D341Med (cell line): Measurements from ENCODE around the gene MRM3.
"Not testable (repeated sequence)": the region's sequence is repeated elsewhere in the genome, so short reads cannot be mapped to it uniquely, and the experiment has no call there.

Experiments
- DNase-seq: peaks from one replicate; pipeline ENCODE4 v3.0.0; 2012; ENCODE audit warnings: low spot score

Gene MRM3

GRCh38 chr17:797236-797840, 15.2 kb downstream of the MRM3 start:
- DNase-seq, result no peak

GRCh38 chr17:798246-798645, 16.1 kb downstream of the MRM3 start:
- DNase-seq, result no peak

GRCh38 chr17:799261-799660, 17.1 kb downstream of the MRM3 start:
- DNase-seq, result no peak

- DNase-seq, result no peak
Observed at GRCh38 chr17:800446-801242, 18.5 kb downstream of the MRM3 start.

- DNase-seq, result no peak
Observed at GRCh38 chr17:801660-802059, 19.5 kb downstream of the MRM3 start.

GRCh38 chr17:802481-802880, 20.3 kb downstream of the MRM3 start:
- DNase-seq, result no peak

- DNase-seq, result no peak
Observed at GRCh38 chr17:802901-803881, 21.0 kb downstream of the MRM3 start.

- DNase-seq, result no peak
Observed at GRCh38 chr17:804541-805435, 22.6 kb downstream of the MRM3 start.

- DNase-seq, result not testable (repeated sequence)
Observed at GRCh38 chr17:805886-806285, 23.7 kb downstream of the MRM3 start.

GRCh38 chr17:806346-806745, 24.2 kb downstream of the MRM3 start:
- DNase-seq, result no peak

- no peak for DNase-seq
Observed at GRCh38 chr17:806781-807522, 24.8 kb downstream of the MRM3 start.

GRCh38 chr17:807523-808294, 25.6 kb downstream of the MRM3 start:
- no peak for DNase-seq

- no peak for DNase-seq
Observed at GRCh38 chr17:811051-811784, 29.1 kb downstream of the MRM3 start.

GRCh38 chr17:812638-813204, 30.6 kb downstream of the MRM3 start:
- no peak for DNase-seq

GRCh38 chr17:814371-814770, 32.2 kb downstream of the MRM3 start:
- no peak for DNase-seq

- DNase-seq, result no peak
Observed at GRCh38 chr17:819251-819650, 37.1 kb downstream of the MRM3 start.

GRCh38 chr17:823501-823902, 41.3 kb downstream of the MRM3 start:
- DNase-seq, result peak; percentile 69

GRCh38 chr17:824378-824777, 42.2 kb downstream of the MRM3 start:
- DNase-seq, result no peak

GRCh38 chr17:825216-825615, 43.1 kb downstream of the MRM3 start:
- no peak for DNase-seq
